PC-9 (cell line): Measurements from ENCODE around the gene ACMSD. TPM values are rescaled to one million over a fixed set of nuclear protein-coding genes. Genes with fewer than 3 reads are reported as not detected.
"Not testable (repeated sequence)": the region's sequence is repeated elsewhere in the genome, so short reads cannot be mapped to it uniquely, and the experiment has no call there.

Source experiments
- BruUV-seq: library from RNA; stranded (reverse); fragments of 400-500 nt; replicated peaks from 2 replicates; lab custom pipeline; 2021; lab: Mats Ljungman, UMichigan
- CTCF ChIA-PET: fragments of 300-600 bp; sonication (Branson Sonifier 250); formaldehyde crosslinking; loops from one replicate; lab custom pipeline; 2022; ENCODE audit warnings: antibody characterized with exemption; lab: Charles Lee
- POLR2A ChIA-PET: fragments of 300-600 bp; sonication (Branson Sonifier 250); formaldehyde crosslinking; loops from one replicate; lab custom pipeline; 2022; ENCODE audit warnings: antibody characterized with exemption; ENCODE audit not compliant: unreplicated experiment; lab: Charles Lee
- DNase-seq, 2 experiments: peaks; one replicate each; pipeline versions ENCODE4 v3.0.0 to v3.0.0-alpha.2; 2015 to 2022; ENCODE audit warnings: mixed read lengths in 1 of 2
- H2AFZ ChIP-seq: fragments of 200-600 bp; sonication (generic); 2 replicates; pipeline ENCODE4 v1.8.1; 2017; ENCODE audit warnings: antibody characterized with exemption
- H3F3A ChIP-seq: fragments of 200-600 bp; sonication (generic); 2 replicates; pipeline ENCODE4 v1.8.1; 2017; ENCODE audit warnings: antibody characterized with exemption, mild to moderate bottlenecking, low read depth; ENCODE audit not compliant: insufficient read depth
- H3K27ac ChIP-seq: fragments of 200-600 bp; sonication (generic); 2 replicates; pipeline ENCODE4 v1.6.1; 2016; ENCODE audit warnings: mixed run types
- H3K27me3 ChIP-seq: fragments of 200-600 bp; sonication (generic); 2 replicates; pipeline ENCODE4 v1.6.1; 2016; ENCODE audit warnings: low read depth, mixed run types; ENCODE audit not compliant: insufficient read depth
- H3K36me3 ChIP-seq: fragments of 200-600 bp; sonication (generic); 2 replicates; pipeline ENCODE4 v1.6.1; 2016; ENCODE audit warnings: low read depth, mixed run types
- H3K4me1 ChIP-seq: fragments of 200-600 bp; sonication (generic); replicated peaks from 2 replicates; pipeline ENCODE4 v1.6.1; 2016; ENCODE audit warnings: mixed run types; ENCODE audit not compliant: insufficient read depth
- H3K4me2 ChIP-seq: fragments of 200-600 bp; sonication (generic); 2 replicates; pipeline ENCODE4 v1.6.1; 2017; ENCODE audit warnings: mixed run types
- H3K4me3 ChIP-seq: fragments of 200-600 bp; sonication (generic); 2 replicates; pipeline ENCODE4 v1.6.1; 2016; ENCODE audit warnings: mixed run types
- H3K79me2 ChIP-seq: fragments of 200-600 bp; sonication (generic); 2 replicates; pipeline ENCODE4 v1.6.1; 2017; ENCODE audit warnings: low read depth, mixed run types
- H3K9me2 ChIP-seq: fragments of 200-600 bp; sonication (generic); 2 replicates; pipeline ENCODE4 v1.8.1; 2017; ENCODE audit warnings: mild to moderate bottlenecking; ENCODE audit not compliant: insufficient read depth
- H3K9me3 ChIP-seq: fragments of 200-600 bp; sonication (generic); 2 replicates; pipeline ENCODE4 v1.8.1; 2016; ENCODE audit warnings: low read depth; ENCODE audit not compliant: insufficient read depth
- H4K20me1 ChIP-seq: fragments of 200-600 bp; sonication (generic); 2 replicates; pipeline ENCODE4 v1.8.1; 2017; ENCODE audit not compliant: insufficient read depth
- CTCF ChIP-seq: fragments of 200-600 bp; sonication (generic); conservative IDR thresholded peaks from 2 replicates; pipeline ENCODE4 v1.6.1; 2017; ENCODE audit warnings: mixed run types, antibody characterized with exemption, mild to moderate bottlenecking, moderate library complexity
- EZH2 ChIP-seq: fragments of 200-600 bp; sonication (generic); IDR thresholded peaks from 2 replicates; pipeline ENCODE4 v1.8.0; 2017; ENCODE audit warnings: antibody characterized with exemption, low read depth
- intact Hi-C: fragments of 100-400 bp; cut with micrococcal nuclease; formaldehyde crosslinking; loops from one replicate; pipeline ENCODE4 v1.10.0; 2022; ENCODE audit not compliant: unreplicated experiment
- total RNA-seq: library from RNA; stranded (reverse); gene quantifications from 2 replicates; pipeline ENCODE4 v1.2.3, GENCODE V29; 2021

The ACMSD gene
- total RNA-seq, 1 experiment from 2014 or later, result not detected

GRCh38 chr2:134846213-134846612 lies 7.8 kb downstream of the ACMSD start:
- H3K36me3 ChIP-seq, result no peaks in the 10 kb centered on the region
- ChIA-PET POLR2A (no interaction called here), CTCF (no interaction called here)
- intact Hi-C loops, result no loop called here
- H3K9me2 ChIP-seq, result no peaks in the 10 kb centered on the region
- no peak overlapping the region for H3K4me3 ChIP-seq
- H4K20me1 ChIP-seq, result no peaks in the 10 kb centered on the region
- H3F3A ChIP-seq, result no peaks in the 10 kb centered on the region
- H3K4me2 ChIP-seq, result no peak overlapping the region
- no peaks in the 10 kb centered on the region for H3K9me3 ChIP-seq
- H3K27ac ChIP-seq, result no peak overlapping the region
- H3K79me2 ChIP-seq, result no peaks in the 10 kb centered on the region
- H3K4me1 ChIP-seq, result peaks cover 14% of the 10 kb centered on the region
- no peaks in the 10 kb centered on the region for H3K27me3 ChIP-seq
- TF ChIP-seq EZH2 (no peak), CTCF (no peak)
- DNase-seq, result no peak
- H2AFZ ChIP-seq, result no peak overlapping the region
- BruUV-seq, result no TSS peak

GRCh38 chr2:134847582-134847981 lies 9.2 kb downstream of the ACMSD start:
- H3K4me3 ChIP-seq, POLR2A ChIA-PET, BruUV-seq, H3K9me2 ChIP-seq, H3K36me3 ChIP-seq, H3K9me3 ChIP-seq, H3K27me3 ChIP-seq, H4K20me1 ChIP-seq, H3K27ac ChIP-seq, H3K79me2 ChIP-seq, H3F3A ChIP-seq, DNase-seq, H2AFZ ChIP-seq, intact Hi-C loops, H3K4me2 ChIP-seq: not testable (repeated sequence)
- peaks cover 14% of the 10 kb centered on the region for H3K4me1 ChIP-seq
- CTCF ChIA-PET, result interaction anchor here (0.7 kb wide), 1 partner anchor 29 kb away, joined by 8 read pairs; no protein-coding TSS in a partner anchor

GRCh38 chr2:134852518-134852917 lies 14.1 kb downstream of the ACMSD start:
- Histone ChIP-seq H3K27ac (no peak overlapping the region), H3K27me3 (no peaks in the 10 kb centered on the region), H3K9me2 (no peaks in the 10 kb centered on the region), H3K9me3 (no peaks in the 10 kb centered on the region), H3K36me3 (no peaks in the 10 kb centered on the region), H2AFZ (no peak overlapping the region), H3K79me2 (no peaks in the 10 kb centered on the region), H3K4me1 (no peaks in the 10 kb centered on the region), H4K20me1 (no peaks in the 10 kb centered on the region), H3K4me3 (no peak overlapping the region), H3K4me2 (no peak overlapping the region), H3F3A (no peaks in the 10 kb centered on the region)
- POLR2A ChIA-PET, result no interaction called here
- CTCF ChIA-PET, result no interaction called here
- DNase-seq, result no peak
- BruUV-seq, result no TSS peak
- intact Hi-C loops, result no loop called here
- TF ChIP-seq CTCF, result no peak
- TF ChIP-seq EZH2, result no peak

GRCh38 chr2:134855709-134856108 lies 17.3 kb downstream of the ACMSD start:
- H3K36me3 ChIP-seq, result no peaks in the 10 kb centered on the region
- no peak overlapping the region for H3K27ac ChIP-seq
- H3K79me2 ChIP-seq, result no peaks in the 10 kb centered on the region
- H4K20me1 ChIP-seq, result no peaks in the 10 kb centered on the region
- no peak for DNase-seq
- H3K9me2 ChIP-seq, result no peaks in the 10 kb centered on the region
- intact Hi-C loops, result no loop called here
- CTCF ChIA-PET, result no interaction called here
- no peaks in the 10 kb centered on the region for H3F3A ChIP-seq
- no peak overlapping the region for H3K4me3 ChIP-seq
- H3K27me3 ChIP-seq, result no peaks in the 10 kb centered on the region
- POLR2A ChIA-PET, result no interaction called here
- no peak overlapping the region for H2AFZ ChIP-seq
- TF ChIP-seq EZH2, result no peak
- no peak for TF ChIP-seq CTCF
- no TSS peak for BruUV-seq
- no peak overlapping the region for H3K4me2 ChIP-seq
- no peaks in the 10 kb centered on the region for H3K4me1 ChIP-seq
- no peaks in the 10 kb centered on the region for H3K9me3 ChIP-seq
